Adipocyte (in vitro differentiated cells): ENCODE measurements around the gene OR1D5.

ENCODE experiments used
- DNase-seq: peaks from one replicate; pipeline ENCODE4 v3.0.0-alpha.2; 2015; ENCODE audit warnings: low read depth
- H3K27me3 ChIP-seq: replicated peaks from 2 replicates; pipeline ENCODE4 v1.7.0; 2013; ENCODE audit warnings: mild to moderate bottlenecking, low read length, moderate library complexity; ENCODE audit not compliant: control insufficient read depth, insufficient read depth
- H3K36me3 ChIP-seq: 2 replicates; pipeline ENCODE4 v1.7.0; 2013; ENCODE audit warnings: low read length, mild to moderate bottlenecking, moderate library complexity; ENCODE audit not compliant: control insufficient read depth, insufficient read depth, severe bottlenecking
- H3K4me1 ChIP-seq: 2 replicates; pipeline ENCODE4 v1.7.0; 2013; ENCODE audit warnings: mild to moderate bottlenecking, low read length, moderate library complexity; ENCODE audit not compliant: control insufficient read depth, insufficient read depth
- H3K4me3 ChIP-seq: 2 replicates; pipeline ENCODE4 v1.7.0; 2013; ENCODE audit warnings: mild to moderate bottlenecking, low read length, moderate library complexity
- H3K9ac ChIP-seq: 2 replicates; pipeline ENCODE4 v1.7.0; 2013; ENCODE audit warnings: mild to moderate bottlenecking, low read length, moderate library complexity
- H3K9me3 ChIP-seq: 2 replicates; pipeline ENCODE4 v1.7.0; 2013; ENCODE audit warnings: mild to moderate bottlenecking, low read length, moderate library complexity; ENCODE audit not compliant: control insufficient read depth

Gene OR1D5

DNA sequence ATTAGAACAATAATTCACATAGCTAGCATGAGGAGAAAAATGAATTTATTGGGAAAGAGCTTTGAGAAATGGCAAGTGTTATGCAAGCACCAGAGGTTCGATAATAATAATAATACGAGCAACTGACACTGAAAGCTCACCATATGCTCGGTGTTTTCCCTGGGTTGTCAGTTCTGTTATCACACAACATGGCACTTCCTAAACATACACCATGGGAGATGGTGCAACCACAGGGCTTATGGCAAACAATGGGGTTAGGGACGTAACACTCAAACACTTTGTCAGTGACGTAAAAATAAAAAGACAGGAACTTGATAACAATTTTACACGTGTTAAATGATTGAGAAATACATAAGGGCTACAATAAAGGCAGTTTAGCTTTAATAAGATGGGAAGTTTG is 23.7 kb downstream of the OR1D5 start:
- Histone ChIP-seq H3K4me3 (no peak overlapping the region), H3K27me3 (peaks cover 19% of the 10 kb centered on the region), H3K36me3 (no peaks in the 10 kb centered on the region), H3K4me1 (no peaks in the 10 kb centered on the region), H3K9ac (no peak overlapping the region), H3K9me3 (peaks cover 13% of the 10 kb centered on the region)
- no peak for DNase-seq

GRCh38 chr17:3038941-3039340 is 24.5 kb downstream of the OR1D5 start:
- H3K36me3 ChIP-seq, result no peaks in the 10 kb centered on the region
- DNase-seq, result no peak
- no peak overlapping the region for H3K4me3 ChIP-seq

DNA sequence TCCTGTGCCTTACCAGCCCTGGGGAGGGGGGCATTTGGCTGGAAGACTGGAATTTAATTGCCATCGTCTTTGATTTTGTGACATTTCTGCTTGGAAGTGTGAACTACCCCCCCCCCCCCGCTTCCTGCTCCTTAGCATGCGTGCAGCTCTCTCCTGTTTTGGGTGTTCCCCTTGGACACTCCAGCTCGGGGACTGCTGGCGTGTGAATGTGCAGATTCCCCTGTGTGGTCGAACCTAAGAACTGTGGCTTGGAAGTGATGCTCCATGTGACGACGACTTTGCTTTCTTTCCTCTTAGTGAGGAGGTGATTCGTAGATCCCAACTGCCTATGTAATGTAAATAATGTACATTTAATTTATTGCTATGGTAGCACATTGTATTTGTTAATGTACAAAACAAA is 26.1 kb downstream of the OR1D5 start:
- no peak for DNase-seq
- Histone ChIP-seq H3K27me3 (peaks cover 19% of the 10 kb centered on the region), H3K9ac (no peak overlapping the region), H3K36me3 (no peaks in the 10 kb centered on the region), H3K4me1 (no peaks in the 10 kb centered on the region), H3K9me3 (no peaks in the 10 kb centered on the region), H3K4me3 (no peak overlapping the region)

More at GRCh38 chr17:3038941-3039340, 24.5 kb downstream of the OR1D5 start:
- peaks cover 19% of the 10 kb centered on the region for H3K27me3 ChIP-seq
- peaks cover 6% of the 10 kb centered on the region for H3K9me3 ChIP-seq
- H3K4me1 ChIP-seq, result no peaks in the 10 kb centered on the region
- H3K9ac ChIP-seq, result no peak overlapping the region

DNA sequence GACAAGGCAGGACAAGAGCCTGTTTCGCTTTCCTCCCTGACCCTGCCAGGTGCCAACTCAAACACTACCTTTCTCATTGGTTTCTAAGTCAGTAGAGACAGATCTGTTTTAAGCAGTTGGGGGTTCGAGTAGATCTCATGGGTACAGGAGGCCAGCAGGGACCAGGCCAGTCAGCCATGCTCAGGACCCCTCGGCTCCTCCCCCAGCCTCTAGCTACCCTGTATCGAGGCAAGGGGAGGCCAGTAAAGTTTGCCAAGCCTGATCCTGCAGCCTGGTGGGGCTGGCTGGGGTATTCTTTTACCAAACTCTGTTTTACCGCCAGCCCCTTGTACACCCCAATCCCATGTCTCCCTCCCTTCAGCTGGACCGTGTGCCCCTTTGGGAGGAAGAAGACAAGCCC is 26.6 kb downstream of the OR1D5 start:
- no peaks in the 10 kb centered on the region for H3K4me1 ChIP-seq
- no peak for DNase-seq
- no peaks in the 10 kb centered on the region for H3K9me3 ChIP-seq
- H3K27me3 ChIP-seq, result peaks cover 19% of the 10 kb centered on the region
- no peaks in the 10 kb centered on the region for H3K36me3 ChIP-seq
- H3K4me3 ChIP-seq, result no peak overlapping the region
- no peak overlapping the region for H3K9ac ChIP-seq

- H3K27me3 ChIP-seq, result peaks cover 13% of the 10 kb centered on the region
- no peak overlapping the region for H3K9ac ChIP-seq
- H3K36me3 ChIP-seq, result no peaks in the 10 kb centered on the region
- H3K4me3 ChIP-seq, result no peak overlapping the region
- no peaks in the 10 kb centered on the region for H3K4me1 ChIP-seq
- no peak for DNase-seq
- no peaks in the 10 kb centered on the region for H3K9me3 ChIP-seq
Observed at GRCh38 chr17:3035968-3036280, 27.5 kb downstream of the OR1D5 start.

- no peak overlapping the region for H3K9ac ChIP-seq
- H3K9me3 ChIP-seq, result no peaks in the 10 kb centered on the region
- DNase-seq, result no peak
Observed at GRCh38 chr17:3035256-3035967, 28.0 kb downstream of the OR1D5 start.

DNA sequence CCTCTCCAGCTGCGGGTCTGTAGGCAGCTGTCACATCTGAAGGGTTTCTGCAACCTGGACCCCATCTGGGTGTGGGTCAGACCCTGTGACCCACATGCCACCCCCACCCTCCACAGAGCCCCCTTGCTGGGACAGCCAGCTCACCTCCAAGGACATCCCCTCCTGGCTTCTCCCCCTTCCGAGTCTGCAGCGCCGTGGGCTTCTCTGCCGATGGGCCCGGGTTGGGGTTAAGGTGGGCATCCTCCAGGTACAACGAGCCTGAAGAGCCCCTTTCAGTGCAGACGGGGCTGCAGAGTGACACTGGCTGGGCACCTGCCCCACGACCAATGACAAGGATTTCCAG is 28.9 kb downstream of the OR1D5 start:
- DNase-seq, result no peak
- H3K36me3 ChIP-seq, result no peaks in the 10 kb centered on the region
- H3K9me3 ChIP-seq, result no peaks in the 10 kb centered on the region
- H3K27me3 ChIP-seq, result peaks cover 3% of the 10 kb centered on the region
- H3K4me3 ChIP-seq, result no peak overlapping the region
- peaks cover 3% of the 10 kb centered on the region for H3K4me1 ChIP-seq
- H3K9ac ChIP-seq, result no peak overlapping the region

More at GRCh38 chr17:3035256-3035967, 28.0 kb downstream of the OR1D5 start:
- H3K4me1 ChIP-seq, result no peaks in the 10 kb centered on the region
- no peak overlapping the region for H3K4me3 ChIP-seq
- no peaks in the 10 kb centered on the region for H3K36me3 ChIP-seq
- H3K27me3 ChIP-seq, result peaks cover 9% of the 10 kb centered on the region

DNA sequence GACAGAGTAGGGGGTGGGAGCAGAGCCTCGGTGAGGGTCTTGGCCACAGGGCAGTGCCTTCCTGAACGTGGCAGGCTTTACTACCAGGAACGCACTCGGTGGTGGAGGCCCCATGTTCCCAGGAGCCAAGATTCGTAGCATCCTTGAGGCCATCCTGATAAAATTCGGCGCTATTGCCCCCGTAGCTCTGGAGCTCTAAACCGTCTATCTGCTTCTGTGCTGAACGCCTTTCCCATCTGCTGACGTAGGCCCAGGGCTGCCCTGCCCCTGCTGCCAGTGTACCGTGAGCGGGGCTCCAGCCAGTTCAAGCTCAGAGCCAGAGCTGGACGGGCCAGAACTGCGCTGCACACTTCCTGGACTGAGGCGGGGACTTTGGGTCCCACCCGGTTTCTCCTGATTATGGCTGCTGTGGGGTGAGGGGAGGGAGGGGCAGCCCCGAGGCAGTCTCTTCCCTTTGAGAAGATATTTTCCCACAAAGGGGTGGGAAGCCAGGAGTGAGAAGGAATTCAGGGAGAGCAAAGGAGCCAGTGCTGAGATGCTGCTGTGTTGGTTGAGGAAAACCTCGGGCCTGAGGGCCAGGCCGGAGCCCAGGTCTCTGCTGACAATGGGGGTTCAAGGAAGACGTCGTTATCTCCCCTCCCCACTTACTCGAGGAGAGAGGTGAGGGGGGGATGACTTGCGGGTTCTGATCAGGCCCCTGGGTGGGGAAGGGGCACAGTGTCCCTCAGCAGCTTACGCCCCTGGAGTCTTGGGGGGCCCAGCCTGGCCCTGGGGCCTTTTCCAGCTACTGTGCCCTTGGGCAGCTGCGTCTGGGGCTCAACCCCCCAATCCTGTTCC is 29.4 kb downstream of the OR1D5 start:
- H3K4me3 ChIP-seq, result no peak overlapping the region
- peaks cover 3% of the 10 kb centered on the region for H3K27me3 ChIP-seq
- no peak overlapping the region for H3K9ac ChIP-seq
- H3K36me3 ChIP-seq, result no peaks in the 10 kb centered on the region
- H3K9me3 ChIP-seq, result no peaks in the 10 kb centered on the region
- no peak for DNase-seq
- H3K4me1 ChIP-seq, result peaks cover 3% of the 10 kb centered on the region

DNA sequence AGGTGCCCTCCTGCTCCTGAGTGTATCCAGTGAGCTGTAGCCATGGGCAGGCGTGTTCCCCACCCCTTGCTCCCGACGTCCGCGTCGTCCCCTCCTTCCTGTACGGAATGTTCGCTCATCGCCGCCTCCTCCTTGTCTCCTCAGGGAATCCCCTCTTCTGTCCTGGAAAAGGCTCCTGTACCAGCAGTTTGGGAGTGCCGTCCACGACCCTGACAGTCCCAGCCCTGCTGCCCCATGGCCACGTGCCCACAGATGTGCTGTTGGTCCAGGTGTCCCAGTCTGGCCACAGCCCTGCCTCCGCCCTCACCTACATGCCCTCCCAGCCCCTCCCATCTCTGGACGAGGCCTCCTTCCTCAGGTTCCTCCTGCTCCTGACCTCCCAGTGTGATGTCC is 30.2 kb downstream of the OR1D5 start:
- Histone ChIP-seq H3K9ac (no peak overlapping the region), H3K4me3 (no peak overlapping the region), H3K4me1 (peaks cover 3% of the 10 kb centered on the region), H3K36me3 (no peaks in the 10 kb centered on the region), H3K9me3 (no peaks in the 10 kb centered on the region), H3K27me3 (peaks cover 3% of the 10 kb centered on the region)
- no peak for DNase-seq

- Histone ChIP-seq H3K36me3 (no peaks in the 10 kb centered on the region), H3K9ac (no peak overlapping the region), H3K27me3 (peaks cover 3% of the 10 kb centered on the region), H3K9me3 (no peaks in the 10 kb centered on the region), H3K4me1 (peaks cover 3% of the 10 kb centered on the region), H3K4me3 (no peak overlapping the region)
- DNase-seq, result no peak
Observed at GRCh38 chr17:3032258-3033247, 30.9 kb downstream of the OR1D5 start.
